ENCODE data around the gene TATDN2.

GRCh38 chr3:10306156-10306555 is 57.9 kb downstream of the TATDN2 start:
- TF ChIP-seq CTCF (IDR thresholded peaks at IDR 0.05; ENCODE audit: poor library complexity) (no peak), EZH2 (IDR thresholded peaks at IDR 0.05; ENCODE audit: borderline replicate concordance) (no peak)
